Dermis microvascular lymphatic vessel endothelial cell (primary cell): ENCODE measurements around the gene KIF23. TPM values are rescaled to one million over a fixed set of nuclear protein-coding genes. Genes with fewer than 3 reads are reported as not detected.

Experiments
- DNase-seq, 2 donors: peaks; one replicate each; pipeline versions ENCODE4 v3.0.0 to v3.0.0-alpha.2; 2010; ENCODE audit warnings: low read depth in 2 of 2
- total RNA-seq: library from RNA; depleted of rRNA; stranded (reverse); fragments of >200 nt; gene quantifications from 2 replicates; pipeline ENCODE4 v1.2.1, GENCODE V29; 2014

The KIF23 gene
- total RNA-seq, 1 donor from 2014 or later: 20.4 TPM

- DNase-seq: peak; percentile 20 to 66
These were observed 19.4 kb upstream of the KIF23 start for GRCh38 chr15:69394556-69395282.

DNA sequence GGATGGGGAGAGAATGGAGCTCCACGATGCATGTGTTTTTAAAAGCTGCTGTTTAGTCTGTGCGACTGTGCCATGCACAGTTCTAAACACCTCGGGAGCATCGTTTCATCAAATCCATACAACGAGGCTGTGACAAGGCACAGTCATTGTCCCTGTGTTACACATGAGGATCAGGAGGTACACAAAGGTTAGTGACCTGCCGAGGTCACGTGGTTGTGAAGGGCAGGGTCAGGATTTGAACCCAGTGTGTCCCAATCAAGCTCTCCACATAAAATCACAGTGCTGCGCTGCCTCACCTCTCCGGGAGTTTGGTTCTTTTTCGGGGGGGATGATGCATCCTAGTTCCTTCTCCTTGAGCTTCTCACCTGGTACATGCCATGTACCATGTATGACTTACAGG, 18.7 kb upstream of the KIF23 start:
- no peak for DNase-seq

DNA sequence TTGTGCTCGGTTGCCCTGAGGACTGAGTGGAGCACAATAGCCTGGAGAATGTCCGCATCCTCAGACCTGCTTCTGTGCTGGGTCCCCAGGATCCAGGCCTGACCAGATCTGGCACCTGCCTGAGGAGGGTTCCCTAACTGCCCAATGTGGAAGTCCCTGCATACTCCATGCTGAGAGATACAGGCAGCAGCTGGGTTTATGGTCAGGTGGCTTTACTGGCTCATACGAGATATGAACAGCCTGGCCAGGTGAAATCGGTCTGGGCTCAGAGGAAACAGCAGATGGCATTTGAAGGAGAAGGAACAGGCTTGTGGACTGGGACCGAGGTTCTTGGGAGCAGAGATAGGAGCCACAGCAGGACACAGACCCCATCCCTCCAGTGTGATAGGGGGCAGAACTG, 18.2 kb upstream of the KIF23 start:
- no peak for DNase-seq

GRCh38 chr15:69398491-69398891, 15.7 kb upstream of the KIF23 start:
- DNase-seq: no peak

GRCh38 chr15:69400850-69401249, 13.3 kb upstream of the KIF23 start:
- no peak for DNase-seq

- DNase-seq: no peak
These were observed 11.3 kb upstream of the KIF23 start for GRCh38 chr15:69402816-69403215.

- no peak for DNase-seq
These were observed 10.6 kb upstream of the KIF23 start for GRCh38 chr15:69403594-69403993.

- DNase-seq: no peak
These were observed 9.0 kb upstream of the KIF23 start for GRCh38 chr15:69405110-69405509.

DNA sequence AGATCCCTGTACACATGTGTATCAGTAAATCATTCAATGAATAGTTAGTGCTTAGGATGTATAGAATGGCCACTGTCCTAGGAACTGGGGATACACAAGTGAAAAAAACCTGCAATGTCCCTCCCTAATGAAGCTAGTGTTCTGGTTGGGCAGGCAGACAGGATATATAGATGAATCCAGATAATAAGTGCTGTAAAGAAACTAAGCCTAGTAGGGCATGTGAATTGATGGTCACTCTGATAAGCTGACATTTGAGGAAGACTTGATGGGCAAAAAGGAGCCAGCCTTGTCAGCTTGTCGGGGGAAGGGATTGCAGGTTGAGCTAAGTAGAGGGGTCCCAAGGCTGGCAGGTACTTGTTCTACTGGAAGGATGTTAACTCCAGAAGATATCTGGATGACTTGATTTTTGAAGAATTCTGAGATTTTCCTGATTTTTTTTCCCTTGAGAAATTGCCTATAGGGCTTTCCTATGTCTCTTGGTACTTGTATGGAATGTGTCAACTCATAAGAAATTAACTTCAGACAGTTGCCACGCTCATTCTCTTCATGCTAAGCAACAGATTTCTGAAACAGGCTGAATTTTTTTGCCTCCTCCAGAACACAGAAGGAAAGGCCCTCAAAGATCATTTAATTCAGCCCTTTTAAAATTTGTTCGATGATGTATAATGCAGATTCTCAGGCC, 6.3 kb upstream of the KIF23 start:
- DNase-seq: no peak

GRCh38 chr15:69408841-69409240, 5.3 kb upstream of the KIF23 start:
- no peak for DNase-seq

DNA sequence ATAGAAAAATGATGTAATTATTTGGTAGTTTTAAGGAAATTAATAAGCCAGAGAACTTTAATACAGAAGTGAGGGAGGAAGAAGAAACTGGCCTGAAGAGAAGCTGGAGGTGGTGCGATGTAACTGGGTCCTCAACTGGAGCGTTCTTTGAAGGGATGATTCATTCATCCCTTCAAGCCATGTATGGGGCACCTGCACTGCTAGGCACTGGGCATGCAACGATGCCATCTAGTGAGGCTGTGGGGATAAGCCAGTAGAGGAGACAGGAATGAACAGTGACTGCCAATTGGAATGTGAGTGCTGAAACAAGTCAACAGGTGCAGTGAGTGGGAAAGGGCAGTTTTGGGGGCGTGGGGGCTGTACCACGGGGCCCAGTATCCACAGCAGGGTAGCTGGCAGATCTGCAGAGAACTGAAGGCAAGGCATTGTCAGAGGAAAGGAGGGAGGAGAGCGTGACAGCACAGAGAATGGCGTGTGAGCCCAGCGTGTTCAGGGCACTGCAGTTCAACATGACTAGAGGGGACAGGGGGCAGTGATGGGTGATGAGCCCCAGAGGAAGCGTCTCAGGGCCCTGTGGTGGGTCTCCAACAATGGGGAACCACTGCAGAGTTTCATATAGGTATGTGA, 3.8 kb upstream of the KIF23 start:
- peak; percentile 2 to 46 for DNase-seq

GRCh38 chr15:69412274-69412673, 1.9 kb upstream of the KIF23 start:
- DNase-seq: no peak

GRCh38 chr15:69412701-69413100, 1.4 kb upstream of the KIF23 start:
- DNase-seq: no peak

- peak; percentile 14 to 54 for DNase-seq
These were observed 585 bp downstream of the KIF23 start for GRCh38 chr15:69414701-69415167.

GRCh38 chr15:69415381-69415780, 1.2 kb downstream of the KIF23 start:
- no peak for DNase-seq

DNA sequence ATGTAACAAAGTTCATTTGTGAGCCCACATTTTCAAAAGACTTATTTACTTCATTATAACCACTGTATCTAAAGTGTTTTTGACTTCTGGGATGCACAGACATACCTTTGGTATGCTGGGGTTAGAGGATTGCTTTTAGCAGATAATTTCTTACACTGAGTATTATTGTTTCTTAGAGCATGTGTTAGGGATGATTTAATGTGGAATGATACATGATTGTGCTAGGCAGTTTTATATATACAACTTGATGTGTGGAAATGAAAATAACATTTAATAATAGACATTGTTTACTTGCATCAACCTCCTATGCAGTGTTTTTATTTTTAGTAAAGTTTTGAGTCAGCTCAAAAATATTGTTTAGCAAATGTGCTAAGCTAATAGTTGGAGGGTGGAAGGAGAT, 3.4 kb downstream of the KIF23 start:
- no peak for DNase-seq

DNA sequence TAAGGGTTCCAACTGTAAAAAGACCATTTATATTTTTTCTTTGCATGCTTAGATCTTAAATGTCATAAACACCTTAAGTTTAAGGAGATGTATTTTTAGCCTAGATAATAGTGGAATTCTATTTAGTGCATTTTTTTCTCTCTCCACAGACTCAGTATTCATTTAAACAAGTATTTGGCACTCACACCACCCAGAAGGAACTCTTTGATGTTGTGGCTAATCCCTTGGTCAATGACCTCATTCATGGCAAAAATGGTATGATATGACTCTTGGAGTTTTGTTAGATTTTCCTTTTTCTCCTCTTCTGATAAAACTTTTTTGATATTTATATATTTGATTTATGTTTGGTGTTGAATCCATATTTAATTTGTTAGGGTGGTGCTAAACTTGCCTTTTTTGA, 7.3 kb downstream of the KIF23 start:
- no peak for DNase-seq

DNA sequence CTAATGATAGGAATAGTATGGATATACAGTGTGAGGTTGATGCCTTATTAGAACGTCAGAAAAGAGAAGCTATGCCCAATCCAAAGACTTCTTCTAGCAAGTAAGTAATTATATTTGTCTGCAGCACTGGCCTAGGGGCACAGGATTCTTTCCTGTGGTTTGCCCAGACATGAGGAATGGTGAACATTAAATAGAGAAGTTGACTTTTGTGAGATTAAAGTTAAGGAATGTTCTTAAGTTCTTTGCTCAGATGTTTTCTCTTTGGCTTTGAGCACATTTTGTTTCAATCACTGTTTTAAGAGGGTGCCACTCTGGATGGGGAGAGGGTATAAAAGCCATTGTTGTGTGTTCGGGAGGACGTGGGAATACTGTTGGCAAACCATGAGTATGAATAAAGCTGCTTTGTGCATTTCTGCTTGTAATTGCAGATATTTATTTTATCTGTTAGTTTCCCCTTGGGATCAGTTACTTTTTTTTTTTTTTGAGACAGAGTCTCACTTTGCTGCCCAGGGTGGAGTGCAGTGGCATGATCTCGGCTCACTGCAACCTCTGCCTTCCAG, 8.3 kb downstream of the KIF23 start:
- DNase-seq: no peak

DNA sequence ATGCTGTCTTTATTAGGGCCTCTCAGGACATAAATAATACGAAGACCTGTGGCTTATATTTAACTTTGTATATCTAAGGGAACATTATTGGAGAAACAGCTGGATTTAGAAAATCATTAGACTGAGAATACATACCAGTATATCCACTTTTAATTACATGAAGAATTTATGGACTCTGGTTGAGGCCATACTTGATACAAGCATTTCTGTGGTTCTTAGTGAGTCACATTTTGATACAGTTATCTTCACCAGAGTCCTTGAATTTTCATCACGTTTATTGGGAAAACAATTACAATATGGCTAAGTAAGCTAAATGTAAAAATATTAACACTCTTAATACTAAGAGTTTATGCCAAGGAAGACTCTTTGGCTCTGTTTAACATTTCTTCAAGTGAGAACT, 9.9 kb downstream of the KIF23 start:
- no peak for DNase-seq

- no peak for DNase-seq
These were observed 10.7 kb downstream of the KIF23 start for GRCh38 chr15:69424748-69425413.

DNA sequence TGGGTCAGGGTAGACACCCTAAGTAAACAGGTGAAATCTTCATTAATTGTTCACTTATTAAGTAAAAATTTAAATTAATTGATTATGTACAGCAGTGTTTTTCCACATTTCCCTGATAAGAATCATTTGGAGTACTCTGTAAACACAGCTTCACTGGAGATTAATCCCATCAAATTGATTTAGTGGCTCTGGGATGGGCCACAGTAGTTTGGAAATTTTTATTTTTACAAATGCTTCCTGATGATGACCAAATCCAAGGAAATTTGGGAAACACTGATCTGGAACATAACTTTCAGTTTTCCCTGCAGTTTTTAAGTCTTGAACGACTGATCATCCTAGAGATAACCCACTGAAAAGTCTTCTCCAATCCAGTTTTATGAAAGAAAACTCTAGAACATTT, 19.7 kb downstream of the KIF23 start:
- DNase-seq: no peak

DNA sequence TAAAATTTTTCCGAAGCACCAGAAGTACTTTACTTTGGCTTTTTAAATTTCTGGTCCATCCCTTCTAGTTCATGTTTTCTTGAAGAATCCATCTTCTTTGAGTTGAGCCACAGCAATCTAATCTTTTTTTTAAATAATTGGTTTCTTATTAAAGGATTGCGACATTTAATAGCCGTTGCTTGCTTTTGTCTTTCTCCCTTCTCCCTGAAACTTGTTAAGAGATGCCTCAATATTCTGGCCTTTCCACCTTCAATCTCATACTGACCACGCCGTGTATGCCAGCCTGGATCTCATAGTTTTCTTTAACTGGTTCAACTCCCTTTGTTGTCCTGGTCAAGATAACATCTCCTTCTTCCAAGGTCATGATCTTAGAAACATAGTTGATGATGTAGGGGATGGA, 20.1 kb downstream of the KIF23 start:
- no peak for DNase-seq
